Mammary epithelial cell (primary cell): Measurements from ENCODE around the gene SLAIN2.

Source experiments
- EZH2 ChIP-seq: IDR thresholded peaks from 2 replicates; pipeline ENCODE4 v1.6.1; 2012; ENCODE audit warnings: low read length, inconsistent platforms, borderline replicate concordance
- TF ChIP-seq, protein P1 (sequence below), 2 donors: IDR thresholded peaks in 1 of 2; conservative IDR thresholded peaks in 1 of 2; 2 replicates each; pipeline ENCODE4 v1.5.1; 2011 to 2012; ENCODE audit warnings: inconsistent platforms in 2 of 2, low read length in 2 of 2, mild to moderate bottlenecking in 2 of 2, control low read depth in 1 of 2, low read depth in 1 of 2; ENCODE audit not compliant: insufficient read depth in 1 of 2; ENCODE audit errors: extremely low read depth in 1 of 2

DNA sequence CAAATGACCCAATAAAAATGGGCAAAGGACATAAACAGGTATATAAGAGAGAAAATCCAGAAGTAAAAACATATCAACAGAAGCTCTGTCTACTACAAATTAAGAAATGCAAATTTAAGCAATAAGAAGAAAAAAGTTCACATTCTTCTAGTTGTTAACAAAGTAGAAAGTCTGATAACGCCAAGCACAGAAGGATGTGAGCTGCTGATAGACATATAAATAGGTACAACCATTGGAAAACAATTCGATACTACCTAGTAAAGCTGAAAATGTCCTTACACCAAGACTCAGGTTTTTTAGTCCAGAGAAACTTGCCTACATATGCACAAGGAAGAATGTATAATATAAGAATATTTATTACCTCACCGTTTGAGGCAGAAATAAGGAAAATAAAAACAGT lies 35.8 kb upstream of the SLAIN2 start:
- TF ChIP-seq, protein P1, sequence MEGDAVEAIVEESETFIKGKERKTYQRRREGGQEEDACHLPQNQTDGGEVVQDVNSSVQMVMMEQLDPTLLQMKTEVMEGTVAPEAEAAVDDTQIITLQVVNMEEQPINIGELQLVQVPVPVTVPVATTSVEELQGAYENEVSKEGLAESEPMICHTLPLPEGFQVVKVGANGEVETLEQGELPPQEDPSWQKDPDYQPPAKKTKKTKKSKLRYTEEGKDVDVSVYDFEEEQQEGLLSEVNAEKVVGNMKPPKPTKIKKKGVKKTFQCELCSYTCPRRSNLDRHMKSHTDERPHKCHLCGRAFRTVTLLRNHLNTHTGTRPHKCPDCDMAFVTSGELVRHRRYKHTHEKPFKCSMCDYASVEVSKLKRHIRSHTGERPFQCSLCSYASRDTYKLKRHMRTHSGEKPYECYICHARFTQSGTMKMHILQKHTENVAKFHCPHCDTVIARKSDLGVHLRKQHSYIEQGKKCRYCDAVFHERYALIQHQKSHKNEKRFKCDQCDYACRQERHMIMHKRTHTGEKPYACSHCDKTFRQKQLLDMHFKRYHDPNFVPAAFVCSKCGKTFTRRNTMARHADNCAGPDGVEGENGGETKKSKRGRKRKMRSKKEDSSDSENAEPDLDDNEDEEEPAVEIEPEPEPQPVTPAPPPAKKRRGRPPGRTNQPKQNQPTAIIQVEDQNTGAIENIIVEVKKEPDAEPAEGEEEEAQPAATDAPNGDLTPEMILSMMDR (conservative IDR thresholded peaks at IDR 0.05 in 1 of 2, IDR thresholded peaks at IDR 0.05 in 1 of 2; ENCODE audit: extremely low read depth in 1 of 2, insufficient read depth in 1 of 2, low read depth in 1 of 2, low read length in 2 of 2), result no peak
- TF ChIP-seq EZH2, result no peak
